HepG2 (cell line): Measurements from ENCODE around the gene DPEP3. TPM values are rescaled to one million over a fixed set of nuclear protein-coding genes. Genes with fewer than 3 reads are reported as not detected.

ENCODE experiments used
- BHLHE40 ChIP-seq: IDR thresholded peaks from 2 replicates; pipeline ENCODE4 v1.6.1; 2011; ENCODE audit warnings: low read length, improper control_type of control experiment
- HOXA3 ChIP-seq: sonication (generic); formaldehyde crosslinking; IDR thresholded peaks from 2 replicates; pipeline ENCODE4 v1.5.0; 2020; ENCODE audit warnings: missing genetic modification reagents
- KAT7 ChIP-seq: IDR thresholded peaks from 2 replicates; pipeline ENCODE4 v1.6.1; 2018; ENCODE audit warnings: borderline replicate concordance, missing compliant biosample characterization
- KLF11 ChIP-seq: IDR thresholded peaks from 2 replicates; pipeline ENCODE4 v1.6.1; 2016; ENCODE audit warnings: missing compliant biosample characterization
- NFRKB ChIP-seq: fragments of 450-650 bp; IDR thresholded peaks from 2 replicates; pipeline ENCODE4 v1.6.1; 2017
- PBX3 ChIP-seq: sonication (generic); formaldehyde crosslinking; IDR thresholded peaks from 2 replicates; pipeline ENCODE4 v1.8.1; 2023; ENCODE audit warnings: missing genetic modification reagents, inconsistent platforms, borderline replicate concordance
- SP1 ChIP-seq, 2 experiments: fragments of 450-650 bp in 1 of 2; sonication (generic) in 1 of 2; formaldehyde crosslinking in 1 of 2; IDR thresholded peaks; 2 replicates each; pipeline versions ENCODE4 v1.4.0 to v1.6.1; 2016 to 2020; ENCODE audit warnings: missing genetic modification reagents in 1 of 2
- ZNF567 ChIP-seq: sonication (generic); formaldehyde crosslinking; IDR thresholded peaks from 2 replicates; pipeline ENCODE4 v1.8.1; 2023; ENCODE audit warnings: mild to moderate bottlenecking, missing genetic modification reagents, borderline replicate concordance
- ZNF616 ChIP-seq: sonication (generic); formaldehyde crosslinking; IDR thresholded peaks from 2 replicates; pipeline ENCODE4 v1.5.0; 2020; ENCODE audit warnings: low read depth, mild to moderate bottlenecking, missing genetic modification reagents
- ZNF644 ChIP-seq: IDR thresholded peaks from 2 replicates; pipeline ENCODE4 v1.6.1; 2016; ENCODE audit warnings: low read depth
- polyA plus RNA-seq, 8 experiments: library from polyadenylated mRNA; depleted of rRNA in 3 of 8; stranded (reverse) in 7 of 8; unstranded in 1 of 8; fragments of >200 nt; fragmentation: Illumina TruSeq in 4 of 8; extraction: Trizol in 4 of 8; gene quantifications; 2 replicates each; pipeline versions ENCODE4 v1.2.1 to v1.2.3, GENCODE V29; 2011 to 2016; ENCODE audit warnings: low read depth in 4 of 8, missing spikeins in 1 of 8, mixed read lengths in 1 of 8; ENCODE audit not compliant: insufficient read depth in 1 of 8
- total RNA-seq, 5 experiments: library from RNA; depleted of rRNA; stranded (reverse); fragments of >200 nt; fragmentation: Illumina TruSeq; extraction: Trizol; gene quantifications; 2 replicates each; pipeline ENCODE4 v1.2.3, GENCODE V29; 2016; ENCODE audit warnings: low read depth in 1 of 5
- TF ChIP-seq, protein P1 (sequence below): sonication (generic); formaldehyde crosslinking; IDR thresholded peaks from 2 replicates; pipeline ENCODE4 v1.9.0; 2021; ENCODE audit warnings: mild to moderate bottlenecking, missing genetic modification reagents
- TF ChIP-seq, protein P2 (sequence below): sonication (generic); formaldehyde crosslinking; IDR thresholded peaks from 2 replicates; pipeline ENCODE4 v1.8.0; 2022; ENCODE audit warnings: missing genetic modification reagents, mild to moderate bottlenecking, borderline replicate concordance
- TF ChIP-seq, protein P3 (sequence below): IDR thresholded peaks from 2 replicates; pipeline ENCODE4 v1.6.1; 2016; ENCODE audit warnings: mild to moderate bottlenecking, missing biosample characterization, missing genetic modification reagents
- TF ChIP-seq, protein P4 (sequence below): sonication (generic); formaldehyde crosslinking; IDR thresholded peaks from 2 replicates; pipeline ENCODE4 v1.4.0; 2020; ENCODE audit warnings: missing genetic modification reagents, mild to moderate bottlenecking, borderline replicate concordance

DPEP3 gene
- total and polyA plus RNA-seq, 2 of the 13 experiments (the other 11 are each of a cell fraction or from before 2014, with no cell fraction given): not detected

DNA sequence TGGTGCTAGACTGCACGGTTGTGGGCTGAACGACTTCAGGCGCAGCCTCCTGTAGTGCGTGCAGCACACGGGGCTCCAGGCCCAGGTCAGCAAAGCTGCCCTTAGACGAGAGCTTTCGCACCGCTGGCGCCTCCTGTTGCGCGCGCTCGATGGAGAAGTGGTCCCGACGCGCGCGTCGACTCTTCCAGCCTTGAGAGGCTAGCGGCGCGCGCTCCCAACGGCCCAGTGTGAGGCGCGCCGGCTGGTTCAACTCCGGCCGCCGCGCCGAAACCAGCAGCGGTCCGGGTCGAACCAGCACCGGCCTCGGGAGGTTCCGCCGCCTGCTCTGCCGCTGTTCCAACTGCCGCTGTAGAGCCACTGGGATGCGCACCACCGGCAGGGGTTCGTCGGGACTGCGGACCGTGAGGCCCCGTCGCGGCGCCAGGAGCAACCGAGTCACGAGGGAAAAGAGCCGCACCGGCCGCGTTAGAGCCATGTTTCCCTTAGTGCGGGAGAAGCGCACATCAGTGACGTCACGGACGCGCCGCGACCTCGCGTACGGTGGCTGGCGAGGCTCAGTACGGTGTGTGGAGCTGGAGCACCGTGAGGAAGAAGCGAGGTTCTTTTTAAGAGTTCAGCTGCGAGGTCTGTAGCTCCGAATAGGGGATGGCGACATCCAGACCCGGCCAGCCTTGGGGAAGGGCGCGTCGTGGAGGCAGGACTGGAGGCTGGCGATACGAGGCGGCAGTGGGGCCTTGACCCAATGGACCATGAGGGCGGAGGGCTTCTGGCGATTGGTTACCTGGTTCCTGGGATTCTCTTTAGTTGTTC, 42.6 kb upstream of the DPEP3 start, which contains the start of the genes DDX28 and DUS2 (continued):
- TF ChIP-seq SP1 (IDR thresholded peaks at IDR 0.05) (no peak), SP1 (CRISPR knock-in tag; IDR thresholded peaks at IDR 0.05) (peak; percentile 85), BHLHE40 (0 out of 2 replicates have a peak, but pooled peaks have one; percentile 25), KAT7 (CRISPR knock-in tag) (peak; percentile 99), KLF11 (CRISPR knock-in tag) (peak; percentile 60; the same call in 1 of the 2 replicates), HOXA3 (peak; percentile 98), PBX3 (CRISPR knock-in tag) (peak; percentile 79), ZNF616 (CRISPR knock-in tag) (peak; percentile 56), ZNF644 (no peak), ZNF567 (no peak; the same call in 1 of the 2 replicates), NFRKB (peak; percentile 77; the same call in 1 of the 2 replicates)
- TF ChIP-seq, protein P1, sequence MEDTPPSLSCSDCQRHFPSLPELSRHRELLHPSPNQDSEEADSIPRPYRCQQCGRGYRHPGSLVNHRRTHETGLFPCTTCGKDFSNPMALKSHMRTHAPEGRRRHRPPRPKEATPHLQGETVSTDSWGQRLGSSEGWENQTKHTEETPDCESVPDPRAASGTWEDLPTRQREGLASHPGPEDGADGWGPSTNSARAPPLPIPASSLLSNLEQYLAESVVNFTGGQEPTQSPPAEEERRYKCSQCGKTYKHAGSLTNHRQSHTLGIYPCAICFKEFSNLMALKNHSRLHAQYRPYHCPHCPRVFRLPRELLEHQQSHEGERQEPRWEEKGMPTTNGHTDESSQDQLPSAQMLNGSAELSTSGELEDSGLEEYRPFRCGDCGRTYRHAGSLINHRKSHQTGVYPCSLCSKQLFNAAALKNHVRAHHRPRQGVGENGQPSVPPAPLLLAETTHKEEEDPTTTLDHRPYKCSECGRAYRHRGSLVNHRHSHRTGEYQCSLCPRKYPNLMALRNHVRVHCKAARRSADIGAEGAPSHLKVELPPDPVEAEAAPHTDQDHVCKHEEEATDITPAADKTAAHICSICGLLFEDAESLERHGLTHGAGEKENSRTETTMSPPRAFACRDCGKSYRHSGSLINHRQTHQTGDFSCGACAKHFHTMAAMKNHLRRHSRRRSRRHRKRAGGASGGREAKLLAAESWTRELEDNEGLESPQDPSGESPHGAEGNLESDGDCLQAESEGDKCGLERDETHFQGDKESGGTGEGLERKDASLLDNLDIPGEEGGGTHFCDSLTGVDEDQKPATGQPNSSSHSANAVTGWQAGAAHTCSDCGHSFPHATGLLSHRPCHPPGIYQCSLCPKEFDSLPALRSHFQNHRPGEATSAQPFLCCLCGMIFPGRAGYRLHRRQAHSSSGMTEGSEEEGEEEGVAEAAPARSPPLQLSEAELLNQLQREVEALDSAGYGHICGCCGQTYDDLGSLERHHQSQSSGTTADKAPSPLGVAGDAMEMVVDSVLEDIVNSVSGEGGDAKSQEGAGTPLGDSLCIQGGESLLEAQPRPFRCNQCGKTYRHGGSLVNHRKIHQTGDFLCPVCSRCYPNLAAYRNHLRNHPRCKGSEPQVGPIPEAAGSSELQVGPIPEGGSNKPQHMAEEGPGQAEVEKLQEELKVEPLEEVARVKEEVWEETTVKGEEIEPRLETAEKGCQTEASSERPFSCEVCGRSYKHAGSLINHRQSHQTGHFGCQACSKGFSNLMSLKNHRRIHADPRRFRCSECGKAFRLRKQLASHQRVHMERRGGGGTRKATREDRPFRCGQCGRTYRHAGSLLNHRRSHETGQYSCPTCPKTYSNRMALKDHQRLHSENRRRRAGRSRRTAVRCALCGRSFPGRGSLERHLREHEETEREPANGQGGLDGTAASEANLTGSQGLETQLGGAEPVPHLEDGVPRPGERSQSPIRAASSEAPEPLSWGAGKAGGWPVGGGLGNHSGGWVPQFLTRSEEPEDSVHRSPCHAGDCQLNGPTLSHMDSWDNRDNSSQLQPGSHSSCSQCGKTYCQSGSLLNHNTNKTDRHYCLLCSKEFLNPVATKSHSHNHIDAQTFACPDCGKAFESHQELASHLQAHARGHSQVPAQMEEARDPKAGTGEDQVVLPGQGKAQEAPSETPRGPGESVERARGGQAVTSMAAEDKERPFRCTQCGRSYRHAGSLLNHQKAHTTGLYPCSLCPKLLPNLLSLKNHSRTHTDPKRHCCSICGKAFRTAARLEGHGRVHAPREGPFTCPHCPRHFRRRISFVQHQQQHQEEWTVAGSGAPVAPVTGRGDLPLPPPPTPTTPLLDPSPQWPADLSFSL (CRISPR knock-in tag): peak; percentile 51; the same call in 1 of the 2 replicates
- TF ChIP-seq, protein P2, sequence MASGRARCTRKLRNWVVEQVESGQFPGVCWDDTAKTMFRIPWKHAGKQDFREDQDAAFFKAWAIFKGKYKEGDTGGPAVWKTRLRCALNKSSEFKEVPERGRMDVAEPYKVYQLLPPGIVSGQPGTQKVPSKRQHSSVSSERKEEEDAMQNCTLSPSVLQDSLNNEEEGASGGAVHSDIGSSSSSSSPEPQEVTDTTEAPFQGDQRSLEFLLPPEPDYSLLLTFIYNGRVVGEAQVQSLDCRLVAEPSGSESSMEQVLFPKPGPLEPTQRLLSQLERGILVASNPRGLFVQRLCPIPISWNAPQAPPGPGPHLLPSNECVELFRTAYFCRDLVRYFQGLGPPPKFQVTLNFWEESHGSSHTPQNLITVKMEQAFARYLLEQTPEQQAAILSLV: peak; percentile 90; the same call in 1 of the 2 replicates
- TF ChIP-seq, protein P3, sequence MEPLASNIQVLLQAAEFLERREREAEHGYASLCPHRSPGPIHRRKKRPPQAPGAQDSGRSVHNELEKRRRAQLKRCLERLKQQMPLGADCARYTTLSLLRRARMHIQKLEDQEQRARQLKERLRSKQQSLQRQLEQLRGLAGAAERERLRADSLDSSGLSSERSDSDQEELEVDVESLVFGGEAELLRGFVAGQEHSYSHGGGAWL (CRISPR knock-in tag): peak; percentile 97
- TF ChIP-seq, protein P4, sequence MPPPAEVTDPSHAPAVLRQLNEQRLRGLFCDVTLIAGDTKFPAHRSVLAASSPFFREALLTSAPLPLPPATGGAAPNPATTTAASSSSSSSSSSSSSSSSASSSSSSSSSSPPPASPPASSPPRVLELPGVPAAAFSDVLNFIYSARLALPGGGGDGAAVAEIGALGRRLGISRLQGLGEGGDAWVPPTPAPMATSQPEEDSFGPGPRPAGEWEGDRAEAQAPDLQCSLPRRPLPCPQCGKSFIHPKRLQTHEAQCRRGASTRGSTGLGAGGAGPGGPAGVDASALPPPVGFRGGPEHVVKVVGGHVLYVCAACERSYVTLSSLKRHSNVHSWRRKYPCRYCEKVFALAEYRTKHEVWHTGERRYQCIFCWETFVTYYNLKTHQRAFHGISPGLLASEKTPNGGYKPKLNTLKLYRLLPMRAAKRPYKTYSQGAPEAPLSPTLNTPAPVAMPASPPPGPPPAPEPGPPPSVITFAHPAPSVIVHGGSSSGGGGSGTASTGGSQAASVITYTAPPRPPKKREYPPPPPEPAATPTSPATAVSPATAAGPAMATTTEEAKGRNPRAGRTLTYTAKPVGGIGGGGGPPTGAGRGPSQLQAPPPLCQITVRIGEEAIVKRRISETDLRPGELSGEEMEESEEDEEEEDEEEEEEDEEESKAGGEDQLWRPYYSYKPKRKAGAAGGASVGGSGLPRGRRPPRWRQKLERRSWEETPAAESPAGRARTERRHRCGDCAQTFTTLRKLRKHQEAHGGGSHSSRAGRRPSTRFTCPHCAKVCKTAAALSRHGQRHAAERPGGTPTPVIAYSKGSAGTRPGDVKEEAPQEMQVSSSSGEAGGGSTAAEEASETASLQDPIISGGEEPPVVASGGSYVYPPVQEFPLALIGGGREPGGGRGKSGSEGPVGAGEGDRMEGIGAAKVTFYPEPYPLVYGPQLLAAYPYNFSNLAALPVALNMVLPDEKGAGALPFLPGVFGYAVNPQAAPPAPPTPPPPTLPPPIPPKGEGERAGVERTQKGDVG: peak; percentile 54
